ENCODE results near the gene PTPRN2. TPM values are rescaled to one million over a fixed set of nuclear protein-coding genes. Genes with fewer than 3 reads are reported as not detected.

PTPRN2 gene
- total RNA-seq, 1 experiment from 2014 or later: 0.16 TPM

DNA sequence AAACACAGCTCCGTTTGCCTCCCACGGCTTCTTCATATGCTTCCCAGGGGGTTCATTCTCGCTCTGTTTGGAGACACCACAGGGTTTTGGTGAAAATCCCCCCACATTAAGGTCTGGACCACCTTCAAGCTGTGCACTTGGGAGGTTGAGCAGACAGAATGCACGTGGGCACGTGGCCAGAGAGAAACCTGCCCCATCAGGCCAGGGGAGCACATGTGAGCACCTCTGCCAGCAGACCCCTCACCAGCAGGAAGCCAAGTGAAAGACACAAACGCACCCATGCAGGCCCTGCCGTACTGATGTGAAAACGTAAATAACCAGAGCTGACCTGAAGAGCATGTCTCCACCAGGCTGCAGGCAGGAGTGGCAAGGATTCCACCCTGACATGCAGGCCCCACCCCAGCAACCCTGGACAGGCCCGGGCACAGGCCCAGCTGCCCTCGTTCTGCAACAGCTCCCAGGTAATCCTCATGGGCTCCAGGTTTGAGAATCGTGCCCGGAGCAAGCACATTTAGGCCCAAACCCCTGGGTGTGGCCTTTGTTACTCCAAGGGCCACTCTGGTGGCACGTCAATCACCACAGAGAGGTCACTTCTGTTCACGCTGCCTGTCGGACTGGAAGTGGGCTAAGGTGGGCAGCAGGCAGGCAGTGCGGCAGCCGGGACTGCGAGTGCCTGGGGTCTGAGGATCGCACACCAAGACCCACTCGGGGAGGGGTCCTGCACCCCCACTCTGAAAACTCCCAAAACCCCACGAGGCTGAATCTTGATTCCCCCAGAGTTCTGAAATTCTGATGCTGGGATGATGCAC is 184.4 kb downstream of the PTPRN2 start:
- no peak for DNase-seq (ENCODE audit: low read depth, low spot score)
- in situ Hi-C loops (cut with HindIII; ENCODE audit: low pct_unique_long_range_greater_than_20kb, low sequenced_read_pairs): no loop called here

GRCh38 chr7:158402471-158402870 is 185.2 kb downstream of the PTPRN2 start:
- DNase-seq (ENCODE audit: low read depth, low spot score): no peak
- in situ Hi-C loops (cut with HindIII; ENCODE audit: low pct_unique_long_range_greater_than_20kb, low sequenced_read_pairs): no loop called here

GRCh38 chr7:158401826-158402225 is 185.8 kb downstream of the PTPRN2 start:
- in situ Hi-C loops (cut with HindIII; ENCODE audit: low pct_unique_long_range_greater_than_20kb, low sequenced_read_pairs): no loop called here
- no peak for DNase-seq (ENCODE audit: low read depth, low spot score)

DNA sequence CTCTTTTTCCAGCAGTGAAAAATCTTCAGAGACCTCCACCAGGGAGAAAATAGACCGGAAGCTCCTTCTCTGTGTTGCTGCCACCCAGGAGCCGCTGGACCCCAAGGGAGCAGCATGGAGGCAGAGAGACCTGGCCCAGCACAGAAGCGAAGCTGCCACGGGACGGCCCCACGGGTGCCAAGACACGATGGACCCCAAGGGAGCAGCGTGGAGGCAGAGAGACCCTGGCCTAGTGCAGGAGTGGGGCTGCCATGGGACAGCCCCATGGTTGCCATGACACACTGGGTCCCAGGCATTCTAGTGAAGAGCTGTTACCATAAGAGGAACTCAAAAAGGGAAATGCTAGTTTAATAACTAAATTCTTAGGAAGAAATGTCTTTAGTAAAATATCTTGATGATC is 186.3 kb downstream of the PTPRN2 start:
- in situ Hi-C loops (cut with HindIII; ENCODE audit: low pct_unique_long_range_greater_than_20kb, low sequenced_read_pairs): no loop called here
- no peak for DNase-seq (ENCODE audit: low read depth, low spot score)

DNA sequence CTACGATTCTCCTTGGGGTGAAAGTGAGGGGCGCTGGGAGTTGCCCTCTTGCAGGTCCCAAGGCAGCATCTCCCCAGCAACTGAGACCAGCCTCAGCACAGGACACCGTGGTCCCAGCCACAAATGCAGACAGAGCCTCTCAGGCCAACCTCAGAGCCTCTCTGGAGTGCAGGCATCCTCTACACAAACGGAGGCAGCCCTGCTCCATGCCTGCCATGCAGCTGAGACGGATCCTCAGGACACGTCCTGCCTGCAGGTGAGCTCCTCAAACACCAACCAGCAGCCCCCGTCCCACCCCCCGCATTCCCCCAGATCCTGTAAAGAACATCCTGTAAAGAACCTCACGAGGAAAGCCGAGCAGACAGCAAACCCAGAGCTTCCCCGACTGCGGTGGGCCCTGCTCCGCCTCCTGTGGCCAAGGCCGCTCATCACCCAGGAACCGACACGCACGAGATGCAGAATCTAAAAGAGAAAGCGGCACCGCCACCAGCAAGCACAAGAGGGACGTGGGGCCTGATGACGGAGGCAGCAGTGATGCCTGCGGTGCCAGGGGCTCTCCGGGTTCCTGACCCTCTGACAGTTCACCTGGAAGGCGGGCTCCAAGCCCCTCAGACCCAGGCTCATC is 186.9 kb downstream of the PTPRN2 start:
- DNase-seq (ENCODE audit: low read depth, low spot score): no peak
- in situ Hi-C loops (cut with HindIII; ENCODE audit: low pct_unique_long_range_greater_than_20kb, low sequenced_read_pairs): no loop called here

DNA sequence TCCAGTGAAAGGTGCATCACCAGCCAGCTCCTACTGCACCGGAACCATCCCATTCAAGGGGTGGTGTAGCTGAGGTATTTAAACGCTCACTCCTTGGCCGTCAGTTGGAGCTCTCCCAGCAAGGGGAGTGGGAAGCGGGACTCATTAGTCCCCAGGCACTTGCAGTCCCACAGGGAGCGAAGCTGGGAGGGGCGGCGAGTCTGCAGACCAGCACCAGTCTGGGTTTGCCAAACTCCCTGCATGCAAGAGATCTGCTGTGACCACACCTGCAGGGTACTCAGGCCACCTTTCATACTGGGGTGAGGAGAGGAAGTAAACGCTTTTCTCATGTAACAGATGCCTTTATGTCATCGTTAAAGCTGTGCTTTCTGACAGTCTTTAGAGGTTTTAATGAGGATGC is 187.9 kb downstream of the PTPRN2 start:
- in situ Hi-C loops (cut with HindIII; ENCODE audit: low pct_unique_long_range_greater_than_20kb, low sequenced_read_pairs): no loop called here

DNA sequence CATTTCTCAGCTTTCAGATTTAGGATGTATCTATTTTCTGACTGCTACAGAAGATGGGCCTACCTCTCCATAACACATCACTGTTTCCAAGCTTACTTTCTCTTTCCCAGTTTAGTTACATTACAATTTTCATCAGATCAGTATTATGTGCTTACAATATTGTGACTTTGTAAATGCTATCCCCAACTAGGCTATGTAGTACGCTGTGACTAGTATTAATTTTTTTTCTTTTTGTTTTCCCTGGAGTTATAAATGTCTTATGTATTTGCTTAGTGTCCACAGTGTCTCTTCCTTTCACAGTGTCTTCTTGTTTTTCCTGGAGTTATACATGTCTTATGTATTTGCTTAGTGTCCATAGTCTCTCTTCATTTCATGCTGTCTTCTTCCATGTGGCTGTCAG is 188.9 kb downstream of the PTPRN2 start:
- no peak for DNase-seq (ENCODE audit: low read depth, low spot score)
- in situ Hi-C loops (cut with HindIII; ENCODE audit: low pct_unique_long_range_greater_than_20kb, low sequenced_read_pairs): no loop called here

More for the DNA sequence above, 187.9 kb downstream of the PTPRN2 start:
- DNase-seq (ENCODE audit: low read depth, low spot score): no peak

- no peak for DNase-seq (ENCODE audit: low read depth, low spot score)
- in situ Hi-C loops (cut with HindIII; ENCODE audit: low pct_unique_long_range_greater_than_20kb, low sequenced_read_pairs): no loop called here
Measured at GRCh38 chr7:158397885-158398284, 189.7 kb downstream of the PTPRN2 start.

GRCh38 chr7:158396982-158397862 is 190.4 kb downstream of the PTPRN2 start:
- in situ Hi-C loops (cut with HindIII; ENCODE audit: low pct_unique_long_range_greater_than_20kb, low sequenced_read_pairs): no loop called here
- no peak for DNase-seq (ENCODE audit: low read depth, low spot score)

GRCh38 chr7:158396301-158396905 is 191.2 kb downstream of the PTPRN2 start:
- no peak for DNase-seq (ENCODE audit: low read depth, low spot score)
- in situ Hi-C loops (cut with HindIII; ENCODE audit: low pct_unique_long_range_greater_than_20kb, low sequenced_read_pairs): no loop called here

DNA sequence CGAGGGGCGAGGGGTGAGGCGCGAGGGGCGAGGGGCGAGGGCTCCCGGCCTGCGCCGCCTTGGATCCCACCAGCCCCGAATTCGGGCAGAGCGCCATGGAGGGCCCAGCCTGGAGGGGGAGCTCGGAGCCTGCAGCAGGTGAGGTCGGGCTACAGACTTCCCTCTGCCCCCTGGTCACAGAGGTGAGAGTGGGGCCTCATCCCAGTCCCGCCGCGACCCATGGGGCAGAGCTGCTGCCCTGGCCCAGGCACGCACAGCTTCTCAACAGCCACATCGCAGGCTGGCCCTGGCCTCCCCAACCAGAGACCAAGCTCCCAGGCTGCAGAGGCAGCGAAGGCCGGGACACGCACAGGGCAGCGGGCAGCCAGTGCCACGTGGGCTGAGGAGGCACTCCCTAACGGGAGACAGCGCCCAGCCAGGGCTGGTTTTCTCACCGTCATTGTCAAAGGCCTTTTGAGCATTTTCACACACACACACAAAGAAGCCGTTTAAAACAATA is 191.8 kb downstream of the PTPRN2 start:
- DNase-seq (ENCODE audit: low read depth, low spot score): peak; percentile 21
- in situ Hi-C loops (cut with HindIII; ENCODE audit: low pct_unique_long_range_greater_than_20kb, low sequenced_read_pairs): no loop called here

GRCh38 chr7:158395349-158395748 is 192.3 kb downstream of the PTPRN2 start:
- in situ Hi-C loops (cut with HindIII; ENCODE audit: low pct_unique_long_range_greater_than_20kb, low sequenced_read_pairs): no loop called here
- DNase-seq (ENCODE audit: low read depth, low spot score): no peak

GRCh38 chr7:158394936-158395335 is 192.7 kb downstream of the PTPRN2 start:
- DNase-seq (ENCODE audit: low read depth, low spot score): peak; percentile 26
- in situ Hi-C loops (cut with HindIII; ENCODE audit: low pct_unique_long_range_greater_than_20kb, low sequenced_read_pairs): no loop called here

- in situ Hi-C loops (cut with HindIII; ENCODE audit: low pct_unique_long_range_greater_than_20kb, low sequenced_read_pairs): no loop called here
- no peak for DNase-seq (ENCODE audit: low read depth, low spot score)
Measured at GRCh38 chr7:158393926-158394625, 193.5 kb downstream of the PTPRN2 start.

- DNase-seq (ENCODE audit: low read depth, low spot score): no peak
- in situ Hi-C loops (cut with HindIII; ENCODE audit: low pct_unique_long_range_greater_than_20kb, low sequenced_read_pairs): no loop called here
Measured at GRCh38 chr7:158392251-158392650, 195.4 kb downstream of the PTPRN2 start.

- no peak for DNase-seq (ENCODE audit: low read depth, low spot score)
- in situ Hi-C loops (cut with HindIII; ENCODE audit: low pct_unique_long_range_greater_than_20kb, low sequenced_read_pairs): no loop called here
Measured at GRCh38 chr7:158391541-158391940, 196.1 kb downstream of the PTPRN2 start.

DNA sequence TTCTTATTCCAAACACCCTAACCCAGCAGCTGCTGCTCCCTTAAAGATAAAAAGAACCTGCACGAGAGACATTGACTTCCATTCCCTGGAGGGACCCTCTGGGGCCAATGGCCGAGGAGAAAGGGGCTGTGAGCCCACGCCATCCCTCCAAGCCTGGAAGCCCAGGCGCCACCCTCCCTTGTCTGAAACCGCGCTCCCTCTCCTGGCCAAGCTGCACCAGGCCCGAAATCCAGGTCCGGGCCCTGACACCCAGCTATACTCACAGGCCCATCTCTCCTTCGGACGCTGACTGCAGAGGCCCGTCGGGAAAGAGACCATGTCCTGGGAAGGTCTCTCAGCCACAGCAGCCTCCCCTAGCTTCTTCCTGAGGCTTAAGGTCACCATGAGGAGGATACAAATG is 196.5 kb downstream of the PTPRN2 start:
- DNase-seq (ENCODE audit: low read depth, low spot score): no peak
- in situ Hi-C loops (cut with HindIII; ENCODE audit: low pct_unique_long_range_greater_than_20kb, low sequenced_read_pairs): no loop called here

All from SK-MEL-5 (cell line).